ENCODE data around the gene NAXD.

DNA sequence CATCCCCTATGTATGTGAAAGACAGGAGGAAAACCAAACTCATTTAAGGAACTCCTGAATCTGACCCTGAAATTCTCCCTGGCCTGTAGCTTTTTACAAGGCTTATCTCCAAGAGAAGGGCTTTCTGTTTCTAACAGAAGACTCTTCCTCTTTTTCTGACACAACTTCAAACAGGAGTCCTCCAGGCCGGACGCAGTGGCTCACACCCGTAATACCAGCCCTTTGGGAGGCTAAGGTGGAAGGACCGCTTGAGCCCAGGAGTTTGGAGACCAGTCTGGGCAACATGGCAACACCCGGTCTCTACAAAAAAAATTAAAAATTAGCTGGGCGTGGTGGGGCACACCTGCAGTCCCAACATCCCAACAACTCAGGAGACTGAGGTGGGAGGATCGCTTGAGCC is 48.7 kb downstream of the NAXD start:
- no peak for TF ChIP-seq POLR2A (IDR thresholded peaks at IDR 0.05)
- no peak for TF ChIP-seq CTCF (IDR thresholded peaks at IDR 0.05)
- TF ChIP-seq EP300 (IDR thresholded peaks at IDR 0.05; ENCODE audit: low read depth) = no peak
- TF ChIP-seq POLR2AphosphoS5 (IDR thresholded peaks at IDR 0.05) = no peak

All from transverse colon (tissue), 4 donors.